ENCODE measurements around the gene SLC39A5. TPM values are rescaled to one million over a fixed set of nuclear protein-coding genes. Genes with fewer than 3 reads are reported as not detected.

Gene SLC39A5
- total and polyA plus RNA-seq, 2 of the 13 experiments (the other 11 are each of a cell fraction or from before 2014, with no cell fraction given), result 59.7 to 101 TPM

DNA sequence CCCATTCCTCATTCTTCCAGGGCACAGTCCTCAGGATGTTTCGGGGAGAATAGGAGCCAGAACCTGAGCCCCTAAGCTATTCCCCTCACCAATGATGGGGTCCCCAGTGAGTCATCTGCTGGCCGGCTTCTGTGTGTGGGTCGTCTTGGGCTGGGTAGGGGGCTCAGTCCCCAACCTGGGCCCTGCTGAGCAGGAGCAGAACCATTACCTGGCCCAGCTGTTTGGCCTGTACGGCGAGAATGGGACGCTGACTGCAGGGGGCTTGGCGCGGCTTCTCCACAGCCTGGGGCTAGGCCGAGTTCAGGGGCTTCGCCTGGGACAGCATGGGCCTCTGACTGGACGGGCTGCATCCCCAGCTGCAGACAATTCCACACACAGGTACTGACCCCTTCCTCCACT lies 1.3 kb downstream of the SLC39A5 start (continued):
- TF ChIP-seq, protein P1, sequence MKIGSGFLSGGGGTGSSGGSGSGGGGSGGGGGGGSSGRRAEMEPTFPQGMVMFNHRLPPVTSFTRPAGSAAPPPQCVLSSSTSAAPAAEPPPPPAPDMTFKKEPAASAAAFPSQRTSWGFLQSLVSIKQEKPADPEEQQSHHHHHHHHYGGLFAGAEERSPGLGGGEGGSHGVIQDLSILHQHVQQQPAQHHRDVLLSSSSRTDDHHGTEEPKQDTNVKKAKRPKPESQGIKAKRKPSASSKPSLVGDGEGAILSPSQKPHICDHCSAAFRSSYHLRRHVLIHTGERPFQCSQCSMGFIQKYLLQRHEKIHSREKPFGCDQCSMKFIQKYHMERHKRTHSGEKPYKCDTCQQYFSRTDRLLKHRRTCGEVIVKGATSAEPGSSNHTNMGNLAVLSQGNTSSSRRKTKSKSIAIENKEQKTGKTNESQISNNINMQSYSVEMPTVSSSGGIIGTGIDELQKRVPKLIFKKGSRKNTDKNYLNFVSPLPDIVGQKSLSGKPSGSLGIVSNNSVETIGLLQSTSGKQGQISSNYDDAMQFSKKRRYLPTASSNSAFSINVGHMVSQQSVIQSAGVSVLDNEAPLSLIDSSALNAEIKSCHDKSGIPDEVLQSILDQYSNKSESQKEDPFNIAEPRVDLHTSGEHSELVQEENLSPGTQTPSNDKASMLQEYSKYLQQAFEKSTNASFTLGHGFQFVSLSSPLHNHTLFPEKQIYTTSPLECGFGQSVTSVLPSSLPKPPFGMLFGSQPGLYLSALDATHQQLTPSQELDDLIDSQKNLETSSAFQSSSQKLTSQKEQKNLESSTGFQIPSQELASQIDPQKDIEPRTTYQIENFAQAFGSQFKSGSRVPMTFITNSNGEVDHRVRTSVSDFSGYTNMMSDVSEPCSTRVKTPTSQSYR (CRISPR knock-in tag; IDR thresholded peaks at IDR 0.05; ENCODE audit: borderline replicate concordance), result no peak
- TF ChIP-seq, protein P2, sequence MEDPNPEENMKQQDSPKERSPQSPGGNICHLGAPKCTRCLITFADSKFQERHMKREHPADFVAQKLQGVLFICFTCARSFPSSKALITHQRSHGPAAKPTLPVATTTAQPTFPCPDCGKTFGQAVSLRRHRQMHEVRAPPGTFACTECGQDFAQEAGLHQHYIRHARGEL (CRISPR knock-in tag; IDR thresholded peaks at IDR 0.05), result no peak
- TF ChIP-seq TCF12 (IDR thresholded peaks at IDR 0.05) (no peak), TCF12 (CRISPR knock-in tag; IDR thresholded peaks at IDR 0.05) (no peak), RFX1 (IDR thresholded peaks at IDR 0.05) (no peak), TP53 (CRISPR knock-in tag; conservative IDR thresholded peaks at IDR 0.05) (no peak), FOSL2 (CRISPR knock-in tag; IDR thresholded peaks at IDR 0.05) (no peak), NONO (IDR thresholded peaks at IDR 0.05) (no peak), NONO (CRISPR knock-in tag; conservative IDR thresholded peaks at IDR 0.05) (no peak), AGO2 (optimal IDR thresholded peaks at IDR 0.05; ENCODE audit: low read depth, low read length) (peak; percentile 75)
- TF ChIP-seq, protein P3, sequence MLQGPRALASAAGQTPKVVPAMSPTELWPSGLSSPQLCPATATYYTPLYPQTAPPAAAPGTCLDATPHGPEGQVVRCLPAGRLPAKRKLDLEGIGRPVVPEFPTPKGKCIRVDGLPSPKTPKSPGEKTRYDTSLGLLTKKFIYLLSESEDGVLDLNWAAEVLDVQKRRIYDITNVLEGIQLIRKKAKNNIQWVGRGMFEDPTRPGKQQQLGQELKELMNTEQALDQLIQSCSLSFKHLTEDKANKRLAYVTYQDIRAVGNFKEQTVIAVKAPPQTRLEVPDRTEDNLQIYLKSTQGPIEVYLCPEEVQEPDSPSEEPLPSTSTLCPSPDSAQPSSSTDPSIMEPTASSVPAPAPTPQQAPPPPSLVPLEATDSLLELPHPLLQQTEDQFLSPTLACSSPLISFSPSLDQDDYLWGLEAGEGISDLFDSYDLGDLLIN (CRISPR knock-in tag; IDR thresholded peaks at IDR 0.05; ENCODE audit: borderline replicate concordance), result no peak
- TF ChIP-seq, protein P4, sequence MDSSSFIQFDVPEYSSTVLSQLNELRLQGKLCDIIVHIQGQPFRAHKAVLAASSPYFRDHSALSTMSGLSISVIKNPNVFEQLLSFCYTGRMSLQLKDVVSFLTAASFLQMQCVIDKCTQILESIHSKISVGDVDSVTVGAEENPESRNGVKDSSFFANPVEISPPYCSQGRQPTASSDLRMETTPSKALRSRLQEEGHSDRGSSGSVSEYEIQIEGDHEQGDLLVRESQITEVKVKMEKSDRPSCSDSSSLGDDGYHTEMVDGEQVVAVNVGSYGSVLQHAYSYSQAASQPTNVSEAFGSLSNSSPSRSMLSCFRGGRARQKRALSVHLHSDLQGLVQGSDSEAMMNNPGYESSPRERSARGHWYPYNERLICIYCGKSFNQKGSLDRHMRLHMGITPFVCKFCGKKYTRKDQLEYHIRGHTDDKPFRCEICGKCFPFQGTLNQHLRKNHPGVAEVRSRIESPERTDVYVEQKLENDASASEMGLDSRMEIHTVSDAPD (CRISPR knock-in tag; IDR thresholded peaks at IDR 0.05), result no peak
- TF ChIP-seq, protein P5, sequence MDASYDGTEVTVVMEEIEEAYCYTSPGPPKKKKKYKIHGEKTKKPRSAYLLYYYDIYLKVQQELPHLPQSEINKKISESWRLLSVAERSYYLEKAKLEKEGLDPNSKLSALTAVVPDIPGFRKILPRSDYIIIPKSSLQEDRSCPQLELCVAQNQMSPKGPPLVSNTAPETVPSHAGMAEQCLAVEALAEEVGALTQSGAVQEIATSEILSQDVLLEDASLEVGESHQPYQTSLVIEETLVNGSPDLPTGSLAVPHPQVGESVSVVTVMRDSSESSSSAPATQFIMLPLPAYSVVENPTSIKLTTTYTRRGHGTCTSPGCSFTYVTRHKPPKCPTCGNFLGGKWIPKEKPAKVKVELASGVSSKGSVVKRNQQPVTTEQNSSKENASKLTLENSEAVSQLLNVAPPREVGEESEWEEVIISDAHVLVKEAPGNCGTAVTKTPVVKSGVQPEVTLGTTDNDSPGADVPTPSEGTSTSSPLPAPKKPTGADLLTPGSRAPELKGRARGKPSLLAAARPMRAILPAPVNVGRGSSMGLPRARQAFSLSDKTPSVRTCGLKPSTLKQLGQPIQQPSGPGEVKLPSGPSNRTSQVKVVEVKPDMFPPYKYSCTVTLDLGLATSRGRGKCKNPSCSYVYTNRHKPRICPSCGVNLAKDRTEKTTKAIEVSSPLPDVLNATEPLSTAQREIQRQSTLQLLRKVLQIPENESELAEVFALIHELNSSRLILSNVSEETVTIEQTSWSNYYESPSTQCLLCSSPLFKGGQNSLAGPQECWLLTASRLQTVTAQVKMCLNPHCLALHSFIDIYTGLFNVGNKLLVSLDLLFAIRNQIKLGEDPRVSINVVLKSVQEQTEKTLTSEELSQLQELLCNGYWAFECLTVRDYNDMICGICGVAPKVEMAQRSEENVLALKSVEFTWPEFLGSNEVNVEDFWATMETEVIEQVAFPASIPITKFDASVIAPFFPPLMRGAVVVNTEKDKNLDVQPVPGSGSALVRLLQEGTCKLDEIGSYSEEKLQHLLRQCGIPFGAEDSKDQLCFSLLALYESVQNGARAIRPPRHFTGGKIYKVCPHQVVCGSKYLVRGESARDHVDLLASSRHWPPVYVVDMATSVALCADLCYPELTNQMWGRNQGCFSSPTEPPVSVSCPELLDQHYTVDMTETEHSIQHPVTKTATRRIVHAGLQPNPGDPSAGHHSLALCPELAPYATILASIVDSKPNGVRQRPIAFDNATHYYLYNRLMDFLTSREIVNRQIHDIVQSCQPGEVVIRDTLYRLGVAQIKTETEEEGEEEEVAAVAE (CRISPR knock-in tag; IDR thresholded peaks at IDR 0.05; ENCODE audit: borderline replicate concordance), result no peak

Measured in HepG2 (cell line).